ENCODE data around the gene NPAS3. TPM values are rescaled to one million over a fixed set of nuclear protein-coding genes. Genes with fewer than 3 reads are reported as not detected.

The NPAS3 gene
- total RNA-seq, 2 experiments from 2014 or later: not detected

DNA sequence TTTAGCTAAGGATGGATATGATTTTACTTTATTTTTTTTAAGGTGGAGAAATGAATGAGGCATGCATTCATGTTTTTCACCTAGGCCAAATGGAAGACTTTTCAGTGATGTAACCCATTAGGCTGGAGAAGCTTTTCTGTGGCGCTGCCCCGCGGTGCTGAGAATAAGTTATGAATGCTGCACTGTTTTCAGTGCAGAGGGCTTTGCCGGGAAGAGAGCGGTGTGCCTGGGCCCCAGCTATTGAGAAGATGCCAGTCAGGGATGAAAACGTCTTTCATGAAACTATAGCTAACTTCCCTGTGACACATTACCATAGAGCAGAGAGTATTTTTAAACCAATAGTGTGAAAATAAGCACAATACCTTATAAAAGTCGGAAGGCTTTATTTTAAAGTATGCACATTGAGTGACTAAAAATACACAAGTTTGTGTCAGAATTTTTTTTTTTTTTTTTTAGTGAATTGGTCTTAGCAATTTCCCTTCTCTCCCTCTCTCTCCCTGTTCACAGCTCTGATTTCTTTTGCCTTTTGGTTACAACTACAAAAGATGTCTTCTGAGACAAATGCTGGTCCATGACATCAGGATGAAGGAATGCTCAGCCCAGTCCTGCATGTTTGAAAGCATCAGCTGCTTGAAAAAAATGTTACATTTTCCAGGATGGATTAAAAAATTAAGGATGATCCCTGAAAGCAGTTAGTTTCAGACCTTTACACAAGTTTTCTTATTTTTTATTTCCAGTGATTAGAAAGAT lies 48.3 kb downstream of the NPAS3 start:
- no peaks in the 10 kb centered on the region for H4K20me1 ChIP-seq (ENCODE audit: insufficient read depth, low read length)
- no peak overlapping the region for H3K27ac ChIP-seq (ENCODE audit: low read depth, low read length, poor library complexity, severe bottlenecking)
- CTCF ChIA-PET (ENCODE audit: unreplicated experiment): no interaction called here
- intact Hi-C loops (cut with micrococcal nuclease; ENCODE audit: unreplicated experiment): loop anchor here (10.0 kb wide), 1 partner anchor 178 kb away; no protein-coding TSS in a partner anchor
- no peaks in the 10 kb centered on the region for H3K36me3 ChIP-seq (ENCODE audit: insufficient read depth, low read length)
- peak overlapping the region; percentile 72 for H2AFZ ChIP-seq (ENCODE audit: low read length)
- H3K4me1 ChIP-seq (ENCODE audit: insufficient read depth, low read length, poor library complexity, severe bottlenecking): peaks cover 46% of the 10 kb centered on the region
- no peaks in the 10 kb centered on the region for H3K79me2 ChIP-seq (ENCODE audit: insufficient read depth, low read depth, low read length)
- H3K9me2 ChIP-seq (ENCODE audit: insufficient read depth, low read length): no peaks in the 10 kb centered on the region
- H3K9me3 ChIP-seq (ENCODE audit: low read length): no peaks in the 10 kb centered on the region
- POLR2A ChIA-PET: interaction anchor here (0.8 to 1.1 kb wide), 2 partner anchors 10 to 20 kb away, joined by 3 to 7 read pairs; no protein-coding TSS in a partner anchor
- no peak for DNase-seq (ENCODE audit: low spot score)
- TF ChIP-seq, protein P1, sequence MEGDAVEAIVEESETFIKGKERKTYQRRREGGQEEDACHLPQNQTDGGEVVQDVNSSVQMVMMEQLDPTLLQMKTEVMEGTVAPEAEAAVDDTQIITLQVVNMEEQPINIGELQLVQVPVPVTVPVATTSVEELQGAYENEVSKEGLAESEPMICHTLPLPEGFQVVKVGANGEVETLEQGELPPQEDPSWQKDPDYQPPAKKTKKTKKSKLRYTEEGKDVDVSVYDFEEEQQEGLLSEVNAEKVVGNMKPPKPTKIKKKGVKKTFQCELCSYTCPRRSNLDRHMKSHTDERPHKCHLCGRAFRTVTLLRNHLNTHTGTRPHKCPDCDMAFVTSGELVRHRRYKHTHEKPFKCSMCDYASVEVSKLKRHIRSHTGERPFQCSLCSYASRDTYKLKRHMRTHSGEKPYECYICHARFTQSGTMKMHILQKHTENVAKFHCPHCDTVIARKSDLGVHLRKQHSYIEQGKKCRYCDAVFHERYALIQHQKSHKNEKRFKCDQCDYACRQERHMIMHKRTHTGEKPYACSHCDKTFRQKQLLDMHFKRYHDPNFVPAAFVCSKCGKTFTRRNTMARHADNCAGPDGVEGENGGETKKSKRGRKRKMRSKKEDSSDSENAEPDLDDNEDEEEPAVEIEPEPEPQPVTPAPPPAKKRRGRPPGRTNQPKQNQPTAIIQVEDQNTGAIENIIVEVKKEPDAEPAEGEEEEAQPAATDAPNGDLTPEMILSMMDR (conservative IDR thresholded peaks at IDR 0.05; ENCODE audit: low read length): no peak
- no peak for TF ChIP-seq EZH2phosphoT487 (IDR thresholded peaks at IDR 0.05; ENCODE audit: borderline replicate concordance, low read depth, low read length)
- no peak overlapping the region for H3K4me3 ChIP-seq (ENCODE audit: low read depth, low read length, poor library complexity, severe bottlenecking)
- no peak overlapping the region for H3K4me2 ChIP-seq (ENCODE audit: low read length)
- no TSS peak for BruUV-seq (replicated peaks)

DNA sequence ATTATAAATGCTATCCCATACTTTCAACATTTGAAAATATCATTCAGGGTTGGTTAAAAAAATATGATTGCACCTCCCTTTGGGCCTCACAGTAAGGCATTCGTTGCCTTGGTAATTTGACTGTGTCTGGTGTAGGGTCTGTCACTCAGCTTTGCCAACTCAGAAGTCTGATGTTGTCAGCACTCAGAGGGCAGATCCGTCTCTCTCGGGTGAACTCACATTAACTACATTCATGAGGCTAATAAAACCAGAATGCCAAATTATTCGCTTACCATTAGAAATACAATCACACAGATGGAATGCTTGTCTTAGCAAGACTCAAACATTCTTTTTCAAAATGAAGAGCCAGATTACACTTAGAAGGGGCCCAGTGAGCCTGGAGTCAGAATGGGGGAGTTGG lies 53.0 kb downstream of the NPAS3 start:
- no peaks in the 10 kb centered on the region for H3K9me3 ChIP-seq (ENCODE audit: low read length)
- H3K4me3 ChIP-seq (ENCODE audit: low read depth, low read length, poor library complexity, severe bottlenecking): no peak overlapping the region
- H3K36me3 ChIP-seq (ENCODE audit: insufficient read depth, low read length): no peaks in the 10 kb centered on the region
- no TSS peak for BruUV-seq (replicated peaks)
- peak overlapping the region; percentile 27; the same call in 1 of the 2 replicates for H2AFZ ChIP-seq (ENCODE audit: low read length)
- POLR2A ChIA-PET: no interaction called here
- no peaks in the 10 kb centered on the region for H3K9me2 ChIP-seq (ENCODE audit: insufficient read depth, low read length)
- H3K27ac ChIP-seq (ENCODE audit: low read depth, low read length, poor library complexity, severe bottlenecking): no peak overlapping the region
- H3K79me2 ChIP-seq (ENCODE audit: insufficient read depth, low read depth, low read length): no peaks in the 10 kb centered on the region
- intact Hi-C loops (cut with micrococcal nuclease; ENCODE audit: unreplicated experiment): no loop called here
- H4K20me1 ChIP-seq (ENCODE audit: insufficient read depth, low read length): no peaks in the 10 kb centered on the region
- H3K4me2 ChIP-seq (ENCODE audit: low read length): no peak overlapping the region
- no peak for DNase-seq (ENCODE audit: low spot score)
- peaks cover 2% of the 10 kb centered on the region for H3K4me1 ChIP-seq (ENCODE audit: insufficient read depth, low read length, poor library complexity, severe bottlenecking)
- CTCF ChIA-PET (ENCODE audit: unreplicated experiment): no interaction called here
- no peak for TF ChIP-seq EZH2phosphoT487 (IDR thresholded peaks at IDR 0.05; ENCODE audit: borderline replicate concordance, low read depth, low read length)

DNA sequence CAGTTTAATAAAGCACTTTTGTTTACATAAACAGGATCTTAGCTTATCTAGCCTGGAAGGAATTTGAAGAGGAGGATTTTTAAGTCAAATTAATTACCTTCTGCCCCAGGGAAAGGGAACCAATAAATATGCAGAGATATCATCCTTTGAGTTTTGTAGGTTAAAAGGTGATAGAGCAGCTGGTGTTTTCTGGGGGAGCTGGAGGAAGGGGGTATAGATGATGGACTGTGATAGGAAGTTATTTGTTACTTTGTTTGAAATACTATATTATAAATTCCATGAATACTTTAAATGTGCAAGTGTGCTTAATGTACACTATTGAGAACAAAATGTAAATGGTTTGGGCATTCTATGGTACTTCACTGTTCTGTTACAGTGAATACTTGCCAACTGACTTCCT lies 55.2 kb downstream of the NPAS3 start:
- no TSS peak for BruUV-seq (replicated peaks)

More for the DNA sequence above, 55.2 kb downstream of the NPAS3 start:
- Histone ChIP-seq H2AFZ (ENCODE audit: low read length) (no peak overlapping the region), H3K9me2 (ENCODE audit: insufficient read depth, low read length) (no peaks in the 10 kb centered on the region), H4K20me1 (ENCODE audit: insufficient read depth, low read length) (no peaks in the 10 kb centered on the region), H3K9me3 (ENCODE audit: low read length) (no peaks in the 10 kb centered on the region), H3K79me2 (ENCODE audit: insufficient read depth, low read depth, low read length) (no peaks in the 10 kb centered on the region), H3K4me3 (ENCODE audit: low read depth, low read length, poor library complexity, severe bottlenecking) (no peak overlapping the region), H3K27ac (ENCODE audit: low read depth, low read length, poor library complexity, severe bottlenecking) (no peak overlapping the region), H3K36me3 (ENCODE audit: insufficient read depth, low read length) (no peaks in the 10 kb centered on the region), H3K4me2 (ENCODE audit: low read length) (no peak overlapping the region), H3K4me1 (ENCODE audit: insufficient read depth, low read length, poor library complexity, severe bottlenecking) (peaks cover 7% of the 10 kb centered on the region)
- no peak for DNase-seq (ENCODE audit: low spot score)
- TF ChIP-seq EZH2phosphoT487 (IDR thresholded peaks at IDR 0.05; ENCODE audit: borderline replicate concordance, low read depth, low read length): no peak
- TF ChIP-seq, protein P1 (conservative IDR thresholded peaks at IDR 0.05; ENCODE audit: low read length): no peak
- intact Hi-C loops (cut with micrococcal nuclease; ENCODE audit: unreplicated experiment): no loop called here
- POLR2A ChIA-PET: interaction anchor here (0.6 to 0.9 kb wide), 3 partner anchors 9 to 530 kb away, joined by 3 read pairs; no protein-coding TSS in a partner anchor
- CTCF ChIA-PET (ENCODE audit: unreplicated experiment): no interaction called here
